Mesenchymal stem cell (in vitro differentiated cells and primary cell): Measurements from ENCODE around the gene ARMC12.

Source experiments
- DNase-seq: peaks from one replicate; pipeline ENCODE4 v3.0.0-alpha.2; 2013
- H2AFZ ChIP-seq: one replicate; pipeline ENCODE4 v1.6.1; 2013; ENCODE audit warnings: low read depth, mild to moderate bottlenecking, control low read depth, inconsistent platforms, low read length, moderate library complexity
- H2AK5ac ChIP-seq: 2 replicates; pipeline ENCODE4 v1.6.1; 2013; ENCODE audit warnings: low read length, moderate library complexity, mild to moderate bottlenecking, inconsistent platforms; ENCODE audit not compliant: severe bottlenecking
- H2BK120ac ChIP-seq: one replicate; pipeline ENCODE4 v1.6.1; 2013; ENCODE audit warnings: low read depth, mild to moderate bottlenecking, inconsistent platforms, low read length, moderate library complexity
- H2BK12ac ChIP-seq, 2 experiments: one replicate each; pipeline ENCODE4 v1.6.1; 2013; ENCODE audit warnings: inconsistent platforms in 2 of 2, low read length in 2 of 2, mild to moderate bottlenecking in 2 of 2, moderate library complexity in 2 of 2, control low read depth in 1 of 2
- H2BK15ac ChIP-seq: one replicate; pipeline ENCODE4 v1.6.1; 2013; ENCODE audit warnings: mild to moderate bottlenecking, low read depth, inconsistent platforms; ENCODE audit not compliant: poor library complexity, severe bottlenecking
- H2BK5ac ChIP-seq: 2 replicates; pipeline ENCODE4 v1.6.1; 2013; ENCODE audit warnings: low read depth, mild to moderate bottlenecking, low read length, control low read depth, inconsistent platforms; ENCODE audit not compliant: poor library complexity, severe bottlenecking
- H3K14ac ChIP-seq, 2 experiments: one replicate each; pipeline ENCODE4 v1.6.1; 2013; ENCODE audit warnings: inconsistent platforms in 2 of 2, low read length in 2 of 2, control low read depth in 1 of 2, mild to moderate bottlenecking in 1 of 2, moderate library complexity in 1 of 2
- H3K18ac ChIP-seq, 2 experiments: one replicate each; pipeline ENCODE4 v1.6.1; 2013; ENCODE audit warnings: inconsistent platforms in 2 of 2, low read length in 2 of 2, control low read depth in 1 of 2, low read depth in 1 of 2, mild to moderate bottlenecking in 1 of 2
- H3K23ac ChIP-seq, 2 experiments: one replicate each; pipeline ENCODE4 v1.6.1; 2013; ENCODE audit warnings: inconsistent platforms in 2 of 2, low read length in 2 of 2, mild to moderate bottlenecking in 2 of 2, moderate library complexity in 2 of 2, control low read depth in 1 of 2
- H3K27ac ChIP-seq: 2 replicates; pipeline ENCODE4 v1.5.1; 2013; ENCODE audit warnings: mild to moderate bottlenecking, moderate library complexity, low read length, control low read depth, inconsistent platforms; ENCODE audit not compliant: poor library complexity, severe bottlenecking
- H3K27me3 ChIP-seq, 2 experiments: 2 replicates each; pipeline versions ENCODE4 v1.6.1 to v1.7.0; 2013; ENCODE audit warnings: low read length in 2 of 2, mild to moderate bottlenecking in 2 of 2, moderate library complexity in 2 of 2, control low read depth in 1 of 2, inconsistent platforms in 1 of 2; ENCODE audit not compliant: control insufficient read depth in 1 of 2, insufficient read depth in 1 of 2
- H3K36me3 ChIP-seq, 2 experiments: 2 replicates each; pipeline versions ENCODE4 v1.6.1 to v1.7.0; 2013; ENCODE audit warnings: low read length in 2 of 2, control low read depth in 1 of 2, inconsistent platforms in 1 of 2, low read depth in 1 of 2, mild to moderate bottlenecking in 1 of 2; ENCODE audit not compliant: insufficient read depth in 2 of 2, control insufficient read depth in 1 of 2
- H3K4ac ChIP-seq, 2 experiments: one replicate each; pipeline ENCODE4 v1.6.1; 2013; ENCODE audit warnings: inconsistent platforms in 2 of 2, low read length in 2 of 2, mild to moderate bottlenecking in 2 of 2, moderate library complexity in 2 of 2, control low read depth in 1 of 2, low read depth in 1 of 2
- H3K4me1 ChIP-seq: 2 replicates; pipeline ENCODE4 v1.6.1; 2013; ENCODE audit warnings: low read depth, low read length, control low read depth; ENCODE audit not compliant: control insufficient read depth, insufficient read depth
- H3K4me2 ChIP-seq: 2 replicates; pipeline ENCODE4 v1.6.1; 2013; ENCODE audit warnings: low read length, mild to moderate bottlenecking, inconsistent platforms; ENCODE audit not compliant: poor library complexity, severe bottlenecking
- H3K4me3 ChIP-seq, 2 experiments: 2 replicates each; pipeline versions ENCODE4 v1.5.1 to v1.7.0; 2013; ENCODE audit warnings: low read length in 2 of 2, mild to moderate bottlenecking in 2 of 2, control low read depth in 1 of 2, low read depth in 1 of 2; ENCODE audit not compliant: insufficient read depth in 1 of 2
- H3K79me1 ChIP-seq: replicated peaks from 2 replicates; pipeline ENCODE4 v1.6.1; 2013; ENCODE audit warnings: mild to moderate bottlenecking, control low read depth, low read length, inconsistent platforms; ENCODE audit not compliant: poor library complexity, severe bottlenecking
- H3K9ac ChIP-seq: 2 replicates; pipeline ENCODE4 v1.7.0; 2013; ENCODE audit warnings: mild to moderate bottlenecking, low read length, moderate library complexity
- H3K9me3 ChIP-seq: 2 replicates; pipeline ENCODE4 v1.7.0; 2013; ENCODE audit warnings: mild to moderate bottlenecking, low read length; ENCODE audit not compliant: control insufficient read depth
- H4K8ac ChIP-seq: one replicate; pipeline ENCODE4 v1.6.1; 2013; ENCODE audit warnings: inconsistent platforms, mild to moderate bottlenecking, low read length, moderate library complexity
- H4K91ac ChIP-seq: one replicate; pipeline ENCODE4 v1.6.1; 2013; ENCODE audit warnings: mild to moderate bottlenecking, low read length, inconsistent platforms
- WGBS: methylation state at CpG from one replicate; pipeline ENCODE4 v1.1.7; 2013; ENCODE audit warnings: mixed read lengths; 5-methylcytosine and 5-hydroxymethylcytosine counted together

Gene ARMC12

DNA sequence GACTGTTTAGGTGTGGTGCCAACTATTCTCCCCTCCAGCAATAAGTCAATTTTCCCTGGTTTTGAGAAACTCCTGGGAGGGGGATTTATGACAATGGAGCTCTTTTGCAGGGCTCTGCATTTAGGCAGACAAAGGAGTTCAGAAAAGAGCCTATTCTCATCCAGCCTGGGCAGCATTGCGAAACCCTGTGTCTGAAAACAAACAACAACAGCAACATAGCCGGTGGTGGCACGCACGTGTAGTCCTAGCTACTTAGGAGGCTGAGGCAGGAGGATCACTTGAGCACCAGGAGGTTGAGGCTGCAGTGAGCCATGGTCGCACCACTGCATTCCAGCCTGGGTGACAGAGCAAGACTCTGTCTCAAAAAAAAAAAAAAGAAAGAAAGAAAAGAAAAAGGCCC lies 53.9 kb downstream of the ARMC12 start:
- no peak overlapping the region for H2BK120ac ChIP-seq
- no peak for DNase-seq
- WGBS = 78% methylated on average over 5 of the region's 5 CpGs

DNA sequence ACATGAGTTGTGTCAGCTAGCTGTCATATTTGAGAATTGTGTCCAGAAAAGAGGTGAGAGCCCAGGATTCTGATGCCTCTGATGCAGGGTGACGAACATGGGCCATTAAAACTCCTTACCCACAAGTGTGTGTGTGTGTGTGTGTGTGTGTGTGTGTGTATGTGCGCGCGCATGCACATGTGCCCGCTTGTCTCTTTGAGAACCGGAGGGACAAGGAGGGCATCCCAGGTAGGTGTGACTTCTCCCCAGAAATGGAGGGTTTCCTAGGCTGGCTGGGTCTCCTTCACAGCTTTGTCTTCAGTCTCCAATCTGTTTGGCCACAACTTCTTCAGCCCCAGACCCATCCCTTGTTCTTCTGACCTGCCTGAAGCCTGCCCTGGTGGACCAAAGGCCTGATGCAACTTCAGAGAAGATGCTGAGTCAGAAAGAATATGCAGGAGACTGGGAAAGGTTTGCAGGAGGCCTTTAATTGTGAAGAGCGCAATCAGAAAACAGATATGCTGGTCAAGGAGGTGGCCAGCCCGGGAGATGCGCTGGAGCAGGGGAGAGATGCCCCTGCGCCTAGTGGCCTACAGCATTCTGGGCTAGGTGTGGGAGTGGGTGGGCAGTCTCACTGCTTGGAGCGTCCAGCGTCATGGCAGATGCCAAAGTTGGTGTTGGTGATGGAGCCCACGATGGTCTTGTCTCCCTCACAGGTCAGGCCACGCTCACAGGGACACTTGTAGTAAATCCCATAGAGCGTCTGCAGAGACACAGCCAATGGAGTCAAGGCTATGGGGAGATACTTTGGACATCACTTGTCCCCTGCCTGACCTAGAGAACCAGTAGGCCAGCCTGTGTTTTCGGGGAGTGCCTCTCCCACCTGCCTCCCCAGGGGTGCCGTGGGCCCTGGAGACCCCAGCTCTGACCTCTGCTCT lies 58.0 kb downstream of the ARMC12 start:
- DNase-seq = no peak
- no peak overlapping the region for H3K14ac ChIP-seq
- H2BK12ac ChIP-seq = no peak overlapping the region
- no peak overlapping the region for H3K18ac ChIP-seq
- H2BK15ac ChIP-seq = no peak overlapping the region
- no peak overlapping the region for H2AK5ac ChIP-seq
- H4K91ac ChIP-seq = no peak overlapping the region
- H3K9me3 ChIP-seq = peaks cover 3% of the 10 kb centered on the region
- H4K8ac ChIP-seq = no peak overlapping the region
- no peaks in the 10 kb centered on the region for H3K79me1 ChIP-seq
- H2BK5ac ChIP-seq = no peak overlapping the region
- no peaks in the 10 kb centered on the region for H3K36me3 ChIP-seq
- H3K4me1 ChIP-seq = no peaks in the 10 kb centered on the region
- no peak overlapping the region for H3K4me3 ChIP-seq
- peaks cover 30 to 64% of the 10 kb centered on the region in 2 experiments for H3K27me3 ChIP-seq
- no peak overlapping the region for H3K23ac ChIP-seq
- no peak overlapping the region for H3K4me2 ChIP-seq
- no peak overlapping the region for H3K4ac ChIP-seq
- H3K9ac ChIP-seq = no peak overlapping the region
- no peak overlapping the region for H3K27ac ChIP-seq
- H2AFZ ChIP-seq = no peak overlapping the region
- no peak overlapping the region for H2BK120ac ChIP-seq
- WGBS = 95% methylated on average over 17 of the region's 17 CpGs

More for the DNA sequence above, 53.9 kb downstream of the ARMC12 start:
- Histone ChIP-seq H2BK5ac (no peak overlapping the region), H2AK5ac (no peak overlapping the region), H3K18ac (no peak overlapping the region), H4K8ac (no peak overlapping the region), H3K14ac (no peak overlapping the region), H3K23ac (no peak overlapping the region), H3K4ac (no peak overlapping the region), H3K9ac (no peak overlapping the region), H2BK12ac (no peak overlapping the region), H2BK15ac (no peak overlapping the region), H3K79me1 (no peaks in the 10 kb centered on the region), H3K4me2 (no peak overlapping the region), H3K36me3 (no peaks in the 10 kb centered on the region), H3K4me1 (no peaks in the 10 kb centered on the region), H3K9me3 (peaks cover 3% of the 10 kb centered on the region), H3K27me3 (peaks cover 35 to 76% of the 10 kb centered on the region in 2 experiments), H3K4me3 (no peak overlapping the region), H4K91ac (no peak overlapping the region), H2AFZ (no peak overlapping the region), H3K27ac (no peak overlapping the region)

DNA sequence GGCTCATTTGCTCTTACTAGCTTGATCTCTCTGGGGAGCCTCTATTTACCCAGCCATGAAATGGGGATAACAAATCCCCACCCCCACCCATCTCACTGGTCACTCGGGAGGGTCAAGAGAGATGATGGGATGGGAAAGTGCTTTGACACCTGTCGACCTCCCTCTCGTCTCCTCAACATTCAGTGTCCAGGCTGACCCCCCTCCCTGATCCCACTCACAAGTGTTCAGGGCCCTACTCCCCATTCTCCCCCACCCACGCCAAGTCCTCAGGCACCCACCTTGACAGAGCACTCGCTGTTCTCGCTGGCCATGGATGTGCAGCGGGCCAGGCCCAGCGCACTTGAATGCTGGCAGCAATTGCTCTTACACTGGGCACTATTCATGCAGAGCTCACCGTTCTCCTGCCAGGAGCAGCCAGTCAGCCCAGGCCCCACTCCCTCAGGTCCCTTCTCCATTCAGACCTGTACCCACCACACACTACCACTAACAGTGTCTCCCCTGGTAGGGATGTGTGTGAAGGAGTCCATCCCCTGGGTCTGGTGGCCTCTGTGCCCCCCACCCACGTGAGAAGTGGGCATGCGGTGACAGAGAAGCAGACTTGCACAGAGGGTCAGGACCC lies 58.7 kb downstream of the ARMC12 start:
- Histone ChIP-seq H3K4ac (no peak overlapping the region), H4K8ac (no peak overlapping the region), H2AFZ (no peak overlapping the region), H3K9ac (no peak overlapping the region), H2BK15ac (no peak overlapping the region), H3K79me1 (no peaks in the 10 kb centered on the region), H3K18ac (no peak overlapping the region), H3K27me3 (peaks cover 30 to 60% of the 10 kb centered on the region in 2 experiments), H3K4me2 (no peak overlapping the region), H3K14ac (no peak overlapping the region), H2BK12ac (no peak overlapping the region), H4K91ac (no peak overlapping the region), H3K36me3 (no peaks in the 10 kb centered on the region), H3K23ac (no peak overlapping the region), H3K9me3 (peaks cover 3% of the 10 kb centered on the region), H3K4me1 (no peaks in the 10 kb centered on the region), H3K4me3 (no peak overlapping the region), H2AK5ac (no peak overlapping the region), H3K27ac (no peak overlapping the region), H2BK5ac (no peak overlapping the region), H2BK120ac (no peak overlapping the region)
- DNase-seq = no peak
- 91% methylated on average over 11 of the region's 11 CpGs for WGBS

DNA sequence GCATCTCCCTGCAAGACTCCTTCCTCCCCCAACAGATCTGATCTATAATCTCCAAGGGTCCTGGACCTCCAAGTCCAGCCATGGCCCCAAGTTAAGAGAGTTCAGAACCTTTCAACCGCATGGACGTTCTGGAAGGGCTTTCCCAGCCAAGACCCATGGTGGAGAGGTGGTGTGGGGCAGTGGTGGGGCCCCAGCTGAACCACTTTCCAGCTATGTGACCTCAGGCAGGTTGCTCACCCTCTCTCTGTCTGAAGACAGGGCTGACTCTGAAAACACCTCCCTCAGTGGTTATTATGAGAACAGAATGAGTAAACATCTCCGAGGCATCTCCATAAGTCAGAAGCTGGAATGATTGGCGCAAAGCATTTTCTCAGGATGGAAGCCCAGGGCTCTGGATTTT lies 59.4 kb downstream of the ARMC12 start:
- H3K4ac ChIP-seq = no peak overlapping the region
- no peak overlapping the region for H2BK120ac ChIP-seq
- H3K18ac ChIP-seq = no peak overlapping the region
- H3K27ac ChIP-seq = no peak overlapping the region
- H2AK5ac ChIP-seq = no peak overlapping the region
- WGBS = 89% methylated on average over 4 of the region's 4 CpGs
- no peak overlapping the region for H3K4me3 ChIP-seq
- no peak overlapping the region for H2BK12ac ChIP-seq
- no peaks in the 10 kb centered on the region for H3K36me3 ChIP-seq
- H2BK5ac ChIP-seq = no peak overlapping the region
- no peak overlapping the region for H3K4me2 ChIP-seq
- H3K9ac ChIP-seq = no peak overlapping the region
- no peak overlapping the region for H2BK15ac ChIP-seq
- H4K91ac ChIP-seq = no peak overlapping the region
- H3K23ac ChIP-seq = no peak overlapping the region
- peaks cover 3% of the 10 kb centered on the region for H3K9me3 ChIP-seq
- H3K14ac ChIP-seq = no peak overlapping the region
- no peaks in the 10 kb centered on the region for H3K4me1 ChIP-seq
- no peak overlapping the region for H4K8ac ChIP-seq
- peaks cover 30 to 56% of the 10 kb centered on the region in 2 experiments for H3K27me3 ChIP-seq
- H3K79me1 ChIP-seq = no peaks in the 10 kb centered on the region
- no peak overlapping the region for H2AFZ ChIP-seq
- no peak for DNase-seq
